Gastrocnemius medialis (tissue), 4 donors: ENCODE results near the gene FAM32A. TPM values are rescaled to one million over a fixed set of nuclear protein-coding genes. Genes with fewer than 3 reads are reported as not detected.
A peak's percentile ranks its signal among the peaks of the same experiment; 100 is the strongest.

Source experiments
- ATAC-seq, 2 donors: fragments of 150-250 bp; one replicate each; pipeline ENCODE4 v1.9.1; 2016
- DNase-seq, 2 donors: peaks; one replicate each; pipeline ENCODE4 v3.0.0-alpha.2; 2019
- H3K27ac ChIP-seq, 4 donors: fragments of 200-600 bp; sonication (generic); 1 replicate in 1 of 4; 2 replicates in 3 of 4; pipeline ENCODE4 v1.5.1; 2016 to 2018; ENCODE audit warnings: mild to moderate bottlenecking in 2 of 4, moderate library complexity in 1 of 4
- H3K27me3 ChIP-seq, 3 donors: fragments of 200-600 bp; sonication (generic) in 2 of 3; 1 replicate in 1 of 3; 2 replicates in 2 of 3; pipeline versions ENCODE4 v1.5.1 to v1.6.0; 2016 to 2019; ENCODE audit warnings: mild to moderate bottlenecking in 1 of 3, moderate library complexity in 1 of 3
- H3K36me3 ChIP-seq, 2 donors: fragments of 200-600 bp; sonication (generic) in 1 of 2; one replicate each; pipeline ENCODE4 v1.5.1; 2017 to 2018
- H3K4me1 ChIP-seq, 2 donors: fragments of 200-600 bp; sonication (generic) in 1 of 2; one replicate each; pipeline ENCODE4 v1.5.1; 2016 to 2017; ENCODE audit warnings: mild to moderate bottlenecking in 2 of 2
- H3K4me3 ChIP-seq, 4 donors: fragments of 200-600 bp; sonication (generic) in 3 of 4; 1 replicate in 1 of 4; 2 replicates in 3 of 4; pipeline ENCODE4 v1.5.1; 2016 to 2019; ENCODE audit warnings: mild to moderate bottlenecking in 2 of 4
- H3K9me3 ChIP-seq, 3 donors: fragments of 200-600 bp; sonication (generic) in 2 of 3; 1 replicate in 1 of 3; 2 replicates in 2 of 3; pipeline ENCODE4 v1.5.1; 2016 to 2019
- CTCF ChIP-seq, 5 experiments: fragments of 450-650 bp in 3 of 5; fragments of 200-600 bp in 2 of 5; sonication (generic) in 2 of 5; IDR thresholded peaks in 4 of 5; conservative IDR thresholded peaks in 1 of 5; 1 replicate in 4 of 5; 2 replicates in 1 of 5; pipeline ENCODE4 v1.5.1; 2016 to 2019; ENCODE audit warnings: antibody characterized with exemption in 5 of 5, mild to moderate bottlenecking in 3 of 5, moderate library complexity in 3 of 5
- POLR2A ChIP-seq, 2 donors: fragments of 450-650 bp; IDR thresholded peaks; one replicate each; pipeline ENCODE4 v1.6.1; 2017; ENCODE audit warnings: antibody characterized with exemption in 2 of 2, mild to moderate bottlenecking in 2 of 2, moderate library complexity in 2 of 2
- in situ Hi-C, 4 donors: fragments of 200-750 bp; cut with MboI; loops; one replicate each; pipeline versions ENCODE4 v1.15.0 to v1.8.0; 2017; ENCODE audit warnings: low sequenced_read_pairs in 4 of 4
- intact Hi-C: fragments of 100-400 bp; cut with DNase I; formaldehyde crosslinking; loops from one replicate; pipeline ENCODE4 v1.15.1; 2023; ENCODE audit warnings: low total_unique reads
- total RNA-seq, 4 donors: library from RNA; depleted of rRNA; stranded (reverse); fragments of >200 nt; gene quantifications; one replicate each; pipeline versions ENCODE4 v1.1.0 to v1.2.3, GENCODE V29; 2016

The FAM32A gene
- total RNA-seq, 4 donors from 2014 or later: 57.2 to 72.3 (median 63.6) TPM

- intact Hi-C loops: loop anchor here (1.0 to 10.0 kb wide), 3 partner anchors 12 to 362 kb away; partner anchors contain the start of genes FAM32A and RAB8A
- DNase-seq (no peak), ATAC-seq (peak in 1 of 2 donors; percentile 27)
- TF ChIP-seq CTCF (IDR thresholded peaks at IDR 0.05 in 4 of 5, conservative IDR thresholded peaks at IDR 0.05 in 1 of 5) (no peak), POLR2A (IDR thresholded peaks at IDR 0.05) (no peak)
- H3K9me3 ChIP-seq: no peaks in the 10 kb centered on the region
- H3K4me3 ChIP-seq: peak overlapping the region; percentile 87 to 100 (median 92)
- H3K4me1 ChIP-seq: peaks cover 20 to 27% of the 10 kb centered on the region in 2 donors
- peaks cover 0 to 2% of the 10 kb centered on the region in 2 donors for H3K36me3 ChIP-seq
- in situ Hi-C loops: loop anchor here in 3 of 4 donors (10.0 to 25.0 kb wide), 3 partner anchors 82 to 610 kb away; partner anchors contain the start of gene RAB8A (in 1 of the 3)
- H3K27me3 ChIP-seq: no peaks in the 10 kb centered on the region
- H3K27ac ChIP-seq: peak overlapping the region; percentile 77 to 93 (median 90)
Measured at GRCh38 chr19:16197188-16197621, 12.0 kb downstream of the FAM32A start.

- in situ Hi-C loops: loop anchor here in 3 of 4 donors (10.0 to 25.0 kb wide), 3 partner anchors 83 to 610 kb away; partner anchors contain the start of gene RAB8A (in 1 of the 3)
- peak; percentile 98 to 99 for ATAC-seq
- TF ChIP-seq POLR2A (IDR thresholded peaks at IDR 0.05) (peak; percentile 1 to 56), CTCF (IDR thresholded peaks at IDR 0.05 in 4 of 5, conservative IDR thresholded peaks at IDR 0.05 in 1 of 5) (no peak)
Measured at GRCh38 chr19:16197622-16198369, 12.6 kb downstream of the FAM32A start, which contains the start of gene AP1M1. Gene AP1M1 (plus strand): TSS chr19:16197911. CDS start chr19:16198027, 116 bp downstream.

GRCh38 chr19:16198370-16198651 is 13.1 kb downstream of the FAM32A start:
- intact Hi-C loops: loop anchor here (10.0 kb wide), 1 partner anchor 364 kb away; no protein-coding TSS in a partner anchor
- no peak for ATAC-seq
- Histone ChIP-seq H3K27me3 (no peaks in the 10 kb centered on the region), H3K27ac (peak overlapping the region; percentile 77 to 93 (median 90)), H3K4me1 (peaks cover 20 to 27% of the 10 kb centered on the region in 2 donors), H3K9me3 (no peaks in the 10 kb centered on the region), H3K36me3 (peaks cover 0 to 5% of the 10 kb centered on the region in 2 donors), H3K4me3 (peak overlapping the region; percentile 87 to 100 (median 92))
- in situ Hi-C loops: loop anchor here in 3 of 4 donors (10.0 to 25.0 kb wide), 3 partner anchors 84 to 611 kb away; partner anchors contain the start of gene RAB8A (in 1 of the 3)
- TF ChIP-seq CTCF (IDR thresholded peaks at IDR 0.05 in 4 of 5, conservative IDR thresholded peaks at IDR 0.05 in 1 of 5) (no peak), POLR2A (IDR thresholded peaks at IDR 0.05) (no peak)
- DNase-seq: no peak

More at GRCh38 chr19:16197622-16198369, 12.6 kb downstream of the FAM32A start, which contains the start of gene AP1M1:
- Histone ChIP-seq H3K4me1 (peaks cover 20 to 27% of the 10 kb centered on the region in 2 donors), H3K4me3 (peak within 1 kb of the TSS; percentile 87 to 100 (median 92)), H3K9me3 (no peaks in the 10 kb centered on the region), H3K27ac (peak within 1 kb of the TSS; percentile 77 to 93 (median 90)), H3K27me3 (no peaks in the 10 kb centered on the region), H3K36me3 (peaks cover 0 to under 1% of the 10 kb centered on the region in 2 donors)
- DNase-seq: peak; percentile 96 to 99
- intact Hi-C loops: loop anchor here (1.0 to 10.0 kb wide), 3 partner anchors 12 to 363 kb away; partner anchors contain the start of genes FAM32A and RAB8A

- no peak for DNase-seq
- Histone ChIP-seq H3K9me3 (no peaks in the 10 kb centered on the region), H3K36me3 (peaks cover 0 to 16% of the 10 kb centered on the region in 2 donors), H3K4me3 (peak overlapping the region in 1 of 4 donors; percentile 93), H3K27me3 (no peaks in the 10 kb centered on the region), H3K27ac (peak overlapping the region in 2 of 4 donors; percentile 48 to 50), H3K4me1 (peaks cover 20 to 27% of the 10 kb centered on the region in 2 donors)
- ATAC-seq: no peak
- intact Hi-C loops: loop anchor here (10.0 kb wide), 1 partner anchor 365 kb away; no protein-coding TSS in a partner anchor
- in situ Hi-C loops: loop anchor here in 3 of 4 donors (10.0 to 25.0 kb wide), 3 partner anchors 85 to 612 kb away; partner anchors contain the start of gene RAB8A (in 1 of the 3)
- TF ChIP-seq CTCF (IDR thresholded peaks at IDR 0.05 in 4 of 5, conservative IDR thresholded peaks at IDR 0.05 in 1 of 5) (no peak), POLR2A (IDR thresholded peaks at IDR 0.05) (no peak)
Measured at GRCh38 chr19:16199275-16199932, 14.2 kb downstream of the FAM32A start.
